HT1080 (cell line): Measurements from ENCODE around the gene OTOF. TPM values are rescaled to one million over a fixed set of nuclear protein-coding genes. Genes with fewer than 3 reads are reported as not detected.
"Not testable (repeated sequence)": the region's sequence is repeated elsewhere in the genome, so short reads cannot be mapped to it uniquely, and the experiment has no call there.

Experiments
- DNase-seq: peaks from one replicate; pipeline ENCODE4 v3.0.0-alpha.2; 2015; ENCODE audit warnings: low read depth
- total RNA-seq: library from RNA; depleted of rRNA; stranded (reverse); fragments of >200 nt; shearing (Covaris generic); gene quantifications from 2 replicates; pipeline ENCODE4 v1.2.3, GENCODE V29; 2014

OTOF gene
- total RNA-seq, 1 experiment from 2014 or later = not detected

DNA sequence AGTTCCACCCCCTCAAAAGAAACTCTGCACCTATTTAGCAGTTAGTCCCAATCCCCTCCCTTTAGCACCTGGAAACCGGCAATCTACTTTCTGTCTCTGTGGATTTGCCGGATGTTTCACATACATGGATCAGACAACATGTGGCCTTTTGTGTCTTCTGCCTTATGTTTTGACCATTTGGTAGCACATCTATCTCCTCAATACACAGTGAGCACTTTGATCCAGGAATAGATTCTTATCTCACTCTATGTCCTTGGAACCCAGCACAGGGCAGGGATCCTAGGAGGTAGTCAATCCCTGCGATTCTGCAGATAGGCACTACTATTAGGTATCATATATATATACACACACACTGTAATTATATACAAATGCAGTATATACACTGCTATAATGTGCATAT, 3.8 kb upstream of the OTOF start:
- DNase-seq = no peak

GRCh38 chr2:26480566-26481423, 2.9 kb upstream of the OTOF start:
- no peak for DNase-seq

- no peak for DNase-seq
These were observed 2.1 kb upstream of the OTOF start for GRCh38 chr2:26479789-26480565.

DNA sequence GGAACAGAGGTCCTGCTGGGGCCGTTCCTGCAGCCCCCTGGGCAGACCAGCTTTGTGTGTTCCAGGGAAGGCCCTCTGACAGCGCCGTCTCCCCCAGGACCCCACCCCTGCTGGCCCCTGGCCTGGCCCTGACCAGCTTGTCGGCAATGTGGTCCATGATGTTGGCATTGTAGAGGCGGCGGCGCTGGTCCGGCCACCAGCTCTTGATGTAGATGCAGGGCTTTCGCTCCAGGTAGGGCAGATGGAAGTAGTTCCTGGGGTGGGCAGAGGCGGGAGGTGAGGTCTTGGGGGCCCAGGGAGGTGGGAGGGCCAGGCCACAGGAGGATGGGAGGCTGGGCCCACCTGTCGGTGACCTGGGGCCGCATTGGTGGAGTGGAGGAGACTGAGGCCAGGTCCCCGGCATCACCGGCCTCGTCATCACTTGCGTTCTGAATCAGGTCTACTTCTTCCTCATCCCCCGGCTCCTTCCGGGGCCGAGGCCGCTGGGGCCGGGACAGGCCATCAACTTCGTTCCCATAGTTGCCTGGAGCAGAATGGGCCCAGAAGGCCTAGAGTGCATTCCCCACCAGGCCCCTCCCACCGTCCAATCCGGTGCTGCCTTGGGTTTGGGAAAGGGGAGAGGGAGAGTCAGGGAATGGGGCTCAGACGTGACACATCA, 1.3 kb upstream of the OTOF start:
- no peak for DNase-seq

DNA sequence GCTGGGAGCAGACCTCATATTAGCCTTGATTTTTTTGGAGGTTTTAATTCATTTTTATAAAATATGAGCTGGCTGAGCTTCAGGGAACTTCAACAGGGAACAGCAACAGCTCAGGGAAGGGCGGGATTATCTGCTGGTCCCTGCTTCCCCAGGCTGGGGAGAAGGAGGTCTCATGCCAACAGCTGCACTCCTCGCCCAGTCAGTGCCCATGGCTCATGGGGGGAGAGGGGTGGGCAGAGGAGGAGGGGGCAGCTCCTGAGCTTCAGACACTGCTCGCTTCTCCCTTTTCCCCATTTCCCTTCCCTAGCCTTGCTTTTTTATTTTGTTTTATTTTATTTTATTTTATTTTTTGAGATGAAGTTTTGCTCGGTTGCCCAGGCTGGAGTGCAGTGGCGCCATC, 442 bp upstream of the OTOF start:
- DNase-seq = no peak

GRCh38 chr2:26477126-26477910, 606 bp downstream of the OTOF start:
- DNase-seq = no peak

DNA sequence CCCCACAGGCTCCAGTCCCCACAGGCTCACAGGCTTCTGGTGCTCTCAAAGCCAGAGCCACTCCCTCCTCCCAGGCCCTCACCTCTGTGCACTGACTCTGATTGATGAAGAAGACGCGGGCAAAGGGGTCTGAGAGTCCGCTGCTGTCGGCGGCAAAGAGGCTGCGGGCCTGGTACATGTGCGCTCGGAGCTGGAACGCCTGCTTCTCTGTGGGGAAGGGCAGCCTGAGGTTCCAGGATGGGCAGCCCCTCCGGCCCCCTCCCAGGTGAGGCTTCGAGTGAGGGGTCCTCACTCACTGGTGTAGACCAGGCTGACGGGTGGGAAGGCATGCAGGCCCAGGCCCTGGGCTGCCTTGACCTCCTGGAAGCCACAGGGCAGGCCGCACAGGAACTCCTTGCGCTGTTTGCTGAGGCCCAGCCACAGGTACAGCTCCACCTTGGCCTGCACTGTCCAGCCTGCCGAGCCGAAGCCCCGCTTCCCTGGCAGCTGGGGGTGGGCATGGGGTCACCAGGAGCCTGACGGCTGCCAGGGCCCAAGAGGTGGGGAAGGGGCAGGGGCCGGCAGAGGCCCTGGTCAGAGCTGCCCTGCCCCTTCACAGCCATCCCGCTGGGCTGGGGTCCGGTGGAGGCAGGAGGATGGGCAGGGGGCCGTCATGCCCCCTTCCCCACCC, 2.0 kb downstream of the OTOF start:
- no peak for DNase-seq

DNA sequence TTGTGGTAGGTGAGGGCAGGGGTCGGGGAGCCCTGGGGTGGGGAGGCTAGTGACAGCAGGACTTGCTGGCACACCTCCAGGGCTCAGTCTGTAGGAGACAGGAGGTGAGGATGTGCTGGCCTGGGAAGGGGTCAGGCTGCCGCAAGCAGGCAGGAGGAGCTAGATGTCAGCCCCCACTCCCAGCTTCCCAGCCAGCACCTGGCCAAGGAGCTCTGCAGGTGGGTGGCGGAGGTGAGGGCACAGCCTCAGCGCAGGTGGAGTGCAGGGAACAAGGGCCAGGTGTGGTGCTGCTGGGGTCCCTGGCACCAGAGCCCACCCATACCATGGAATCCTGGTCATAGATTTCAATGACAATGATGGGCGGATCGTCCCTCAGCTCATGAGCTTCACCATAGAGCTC, 2.9 kb downstream of the OTOF start:
- no peak for DNase-seq

GRCh38 chr2:26474261-26474785, 3.6 kb downstream of the OTOF start:
- DNase-seq = no peak

DNA sequence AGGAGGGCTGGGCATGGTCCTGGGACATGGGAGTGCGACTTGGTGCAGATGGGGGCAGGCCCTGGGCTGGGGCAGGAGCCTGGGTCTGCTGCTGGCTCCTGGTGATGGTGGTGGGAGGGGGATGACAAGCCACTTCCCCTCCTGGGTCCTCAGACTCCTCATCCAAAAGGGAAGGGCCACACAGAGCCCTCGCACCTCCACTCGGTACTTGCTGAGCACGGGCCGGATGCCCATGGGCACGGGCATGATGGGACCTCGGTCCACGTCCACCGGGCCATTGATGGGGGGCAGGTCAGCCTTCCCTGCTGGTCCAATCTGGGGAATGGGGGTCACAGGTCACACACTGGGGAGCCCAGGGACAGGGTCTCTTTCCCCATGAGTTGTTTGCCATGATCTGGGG, 4.1 kb downstream of the OTOF start:
- DNase-seq = no peak

GRCh38 chr2:26472821-26473655, 4.9 kb downstream of the OTOF start:
- DNase-seq = no peak

DNA sequence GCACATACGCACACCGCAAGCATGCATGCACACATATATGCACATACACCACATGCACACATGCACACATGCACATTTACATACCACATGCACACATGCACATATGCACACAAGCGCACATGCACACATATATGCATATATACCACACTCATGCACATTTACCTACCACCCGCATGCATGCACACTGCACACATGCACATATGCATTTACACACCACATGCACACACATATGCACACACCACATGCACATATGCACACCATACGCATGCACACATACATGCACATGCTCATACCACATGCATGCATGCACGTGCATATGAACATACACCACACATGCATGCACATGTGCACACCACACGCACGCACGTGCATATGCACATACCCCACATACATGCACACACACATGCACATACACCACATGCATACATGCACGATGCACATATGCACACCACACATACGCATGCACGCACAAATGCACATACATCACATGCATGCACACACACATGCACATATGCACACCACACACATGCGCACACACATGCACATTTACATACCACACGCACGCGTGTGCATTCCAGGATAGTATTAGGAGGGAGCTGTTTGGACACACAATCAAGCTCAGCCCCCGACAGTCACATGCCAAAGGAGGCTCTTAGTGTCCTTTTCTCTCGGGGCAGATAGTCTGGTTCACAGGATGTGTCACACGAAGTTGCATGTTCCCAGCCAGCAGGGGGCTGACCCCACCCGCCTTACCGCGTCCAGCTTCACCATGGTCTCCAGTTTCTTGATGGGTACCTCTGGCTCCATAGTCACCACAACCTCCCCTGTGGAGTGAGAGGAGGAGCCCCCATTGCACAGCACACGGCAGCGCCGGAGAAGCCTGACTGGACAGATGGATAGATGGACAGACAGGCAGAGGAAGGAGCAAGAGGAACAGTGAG, 5.9 kb downstream of the OTOF start:
- no peak for DNase-seq

DNA sequence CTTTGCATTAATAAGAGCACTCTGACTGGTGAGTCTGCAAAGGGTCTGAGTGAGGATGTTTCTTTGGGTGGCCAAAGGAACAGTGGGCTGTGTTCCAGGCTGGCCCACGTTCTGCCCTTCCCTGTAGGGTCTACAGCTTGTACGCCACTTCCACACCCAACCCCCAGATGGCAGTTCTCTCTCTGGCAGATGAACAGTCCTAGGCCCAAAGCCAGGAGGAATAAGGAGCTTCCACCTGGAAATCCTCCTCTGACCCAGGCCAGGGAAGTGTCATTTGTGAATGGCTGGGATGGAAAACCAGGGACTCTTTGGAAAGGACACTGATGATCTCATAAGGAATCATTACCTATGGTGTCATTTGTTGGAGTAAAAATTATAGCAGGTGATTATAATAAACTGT, 6.6 kb downstream of the OTOF start:
- DNase-seq = no peak

- DNase-seq = no peak
These were observed 7.2 kb downstream of the OTOF start for GRCh38 chr2:26470601-26471260.

GRCh38 chr2:26469955-26470354, 8.0 kb downstream of the OTOF start:
- no peak for DNase-seq

GRCh38 chr2:26469092-26469710, 8.7 kb downstream of the OTOF start:
- peak; percentile 57 for DNase-seq

GRCh38 chr2:26468544-26468943, 9.4 kb downstream of the OTOF start:
- not testable (repeated sequence) for DNase-seq
